Erythroblast (primary cell): Measurements from ENCODE around the gene ZBTB3.

ENCODE experiments used
- GATA1 ChIP-seq: IDR thresholded peaks from 2 replicates; pipeline ENCODE4 v1.6.1; 2011; ENCODE audit warnings: low read depth, mild to moderate bottlenecking, control low read depth, low read length, moderate library complexity
- POLR2A ChIP-seq: IDR thresholded peaks from 2 replicates; pipeline ENCODE4 v1.6.1; 2011; ENCODE audit warnings: mild to moderate bottlenecking, low read length

DNA sequence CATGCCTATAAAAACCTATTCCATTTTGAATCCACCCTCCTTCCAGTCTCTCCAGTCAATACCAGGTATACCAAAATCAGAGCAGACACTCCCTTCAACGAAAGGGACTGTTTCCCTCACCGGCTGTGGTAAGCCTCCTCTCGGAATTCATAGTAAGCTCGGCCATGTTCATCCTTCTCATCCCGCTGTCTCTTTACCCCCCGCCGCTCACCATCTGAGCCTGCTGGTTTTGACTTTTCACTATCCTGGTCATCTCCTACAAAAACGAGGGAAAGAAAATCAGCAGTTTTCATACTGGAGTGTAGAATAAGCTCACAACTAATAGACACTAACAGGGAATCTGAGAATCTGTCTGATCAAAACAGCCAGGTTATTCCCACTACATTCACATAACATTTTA is 29.8 kb downstream of the ZBTB3 start:
- TF ChIP-seq POLR2A (no peak), GATA1 (no peak)
